Stimulated activated CD4-positive, alpha-beta T cell treated with anti-CD3 and anti-CD28 coated beads, Interleukin-2, amount 100 ng/mL, for 4 hours (primary cell): ENCODE measurements around the gene COL10A1.

Experiments used
- DNase-seq: peaks from one replicate; pipeline ENCODE4 v3.0.0-alpha.2; 2020; ENCODE audit warnings: low read depth

COL10A1 gene

DNA sequence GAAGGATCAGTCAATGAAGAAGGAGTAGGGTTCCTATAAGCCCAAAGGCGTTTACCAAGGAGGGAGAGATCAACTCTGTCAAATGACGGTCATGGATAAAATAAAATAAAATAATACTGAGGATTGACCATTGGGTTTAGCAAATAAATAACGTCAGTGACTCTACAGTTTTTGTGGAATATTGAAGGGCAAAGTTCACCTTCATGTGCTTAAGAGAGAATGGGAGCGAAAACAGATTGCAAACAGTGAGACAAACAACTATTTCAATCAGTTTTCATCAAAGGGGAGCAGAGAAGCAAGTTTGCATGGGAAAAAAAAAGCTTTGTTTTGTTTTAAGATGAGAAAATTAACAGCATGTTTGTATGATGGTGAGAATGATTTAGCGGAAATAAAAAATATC, 42.9 kb downstream of the COL10A1 start:
- no peak for DNase-seq

DNA sequence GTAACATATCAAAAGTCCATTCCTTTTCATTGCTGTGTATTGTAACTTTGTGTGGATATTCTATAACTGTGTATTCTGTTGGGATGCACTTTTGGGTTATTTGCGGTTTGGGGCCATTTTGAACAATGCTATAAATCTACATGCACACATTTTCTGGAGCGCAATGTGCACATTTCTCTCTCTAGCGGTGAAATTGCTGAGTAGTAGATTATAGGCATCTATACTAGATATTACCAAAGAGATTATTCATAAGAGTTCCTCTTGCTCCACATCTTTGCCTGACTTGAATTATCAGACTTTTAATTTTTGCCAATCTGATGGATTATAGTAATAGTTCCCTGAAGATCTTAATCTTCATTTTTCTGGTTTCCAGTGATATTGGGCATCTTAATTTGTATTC, 47.0 kb downstream of the COL10A1 start:
- DNase-seq = no peak

DNA sequence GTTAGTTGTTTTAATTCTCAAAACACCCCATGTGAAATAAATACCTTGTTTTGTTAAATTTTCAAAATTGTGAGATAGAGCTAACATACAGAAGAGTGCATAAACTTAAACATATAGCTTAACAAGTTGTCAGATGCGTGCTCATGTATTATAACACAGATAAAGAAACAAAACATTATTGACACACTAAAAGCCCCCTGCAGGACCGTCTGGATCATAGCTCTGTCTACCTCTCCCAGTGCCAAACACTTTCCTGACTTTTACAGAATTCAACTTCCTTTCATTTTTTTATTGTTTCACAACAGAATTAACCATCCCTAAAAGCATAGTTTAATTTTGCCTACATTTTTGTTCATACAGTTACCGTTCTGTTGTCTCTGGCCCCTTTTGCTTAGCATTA, 47.4 kb downstream of the COL10A1 start:
- no peak for DNase-seq

DNA sequence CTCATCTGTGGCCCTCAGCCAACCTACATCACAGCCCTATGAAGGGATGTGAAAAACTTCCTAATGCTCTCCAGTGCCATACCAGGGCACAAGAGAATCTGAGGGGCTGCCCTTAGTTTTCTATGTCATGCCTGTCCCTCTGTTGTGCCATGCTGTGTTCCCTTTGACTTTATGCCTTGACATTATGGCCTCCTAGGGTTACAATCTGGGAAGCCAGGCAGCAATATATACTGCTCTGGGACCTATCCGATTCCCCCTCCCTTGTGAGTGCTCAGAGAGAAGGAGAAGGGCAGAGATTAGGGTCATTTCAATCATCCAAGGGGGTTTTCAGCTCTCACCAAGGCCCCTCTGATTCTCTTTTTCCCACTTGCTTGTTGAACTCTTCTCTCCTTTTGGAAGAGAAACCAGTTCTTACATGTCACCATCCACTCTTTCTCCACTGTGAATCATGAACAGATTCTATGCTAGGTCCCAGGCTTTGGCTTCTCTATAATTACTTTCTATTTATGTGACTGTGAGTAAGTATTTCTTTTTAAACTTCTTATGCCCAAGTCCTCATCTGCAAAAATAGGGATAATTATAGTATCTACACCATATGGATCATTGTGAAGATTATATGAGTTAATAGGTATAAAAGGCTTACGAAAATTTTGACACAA, 51.1 kb downstream of the COL10A1 start:
- DNase-seq = no peak

DNA sequence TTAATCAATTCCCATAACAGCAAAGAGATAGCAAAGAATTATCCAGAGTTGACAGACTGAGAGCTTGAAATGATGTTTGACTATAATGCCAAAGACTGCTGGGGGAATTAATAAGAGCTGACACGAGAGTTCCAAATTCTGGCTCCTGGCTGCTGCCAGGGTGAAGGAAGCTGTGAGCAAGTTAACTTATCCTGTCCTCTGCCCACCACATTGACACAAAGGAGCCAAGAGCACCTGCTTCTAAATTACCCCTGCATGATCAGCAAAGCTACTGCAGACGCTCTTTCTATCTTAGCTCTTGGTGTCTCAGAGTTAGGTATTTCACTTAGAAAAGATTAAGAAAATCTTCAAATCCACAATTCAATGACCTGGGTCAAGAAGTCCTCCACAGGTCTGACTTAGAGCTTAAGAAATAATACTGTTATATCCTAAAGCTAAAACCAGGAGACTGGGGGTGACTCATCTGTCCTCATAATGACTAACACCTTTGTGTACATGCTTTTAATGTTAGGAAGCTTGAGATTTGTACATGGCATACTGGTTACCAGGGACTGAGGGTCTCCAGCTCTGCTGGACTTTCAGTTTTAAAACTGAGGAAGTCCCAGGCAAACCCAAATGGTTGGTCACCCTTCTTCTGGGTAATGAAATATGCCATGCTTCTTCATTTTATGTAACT, 52.0 kb downstream of the COL10A1 start:
- DNase-seq = no peak

DNA sequence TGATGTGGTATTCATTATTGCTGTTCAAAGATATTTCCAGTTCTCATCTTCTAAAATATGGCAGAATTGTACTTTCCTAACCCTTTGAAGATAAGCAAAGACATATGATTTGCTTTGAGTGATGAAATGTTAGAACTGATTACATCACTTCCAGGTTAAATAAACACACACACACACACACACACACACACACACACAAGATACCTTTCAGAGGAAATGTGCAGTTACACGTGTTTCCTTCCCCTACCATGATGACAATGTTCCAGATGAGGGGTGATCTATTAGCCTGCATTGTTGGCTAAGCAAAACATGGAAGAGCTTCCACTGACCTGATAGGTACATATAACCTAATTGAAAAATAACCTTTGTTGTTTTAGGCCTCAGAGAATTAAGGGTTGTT, 53.6 kb downstream of the COL10A1 start:
- no peak for DNase-seq

DNA sequence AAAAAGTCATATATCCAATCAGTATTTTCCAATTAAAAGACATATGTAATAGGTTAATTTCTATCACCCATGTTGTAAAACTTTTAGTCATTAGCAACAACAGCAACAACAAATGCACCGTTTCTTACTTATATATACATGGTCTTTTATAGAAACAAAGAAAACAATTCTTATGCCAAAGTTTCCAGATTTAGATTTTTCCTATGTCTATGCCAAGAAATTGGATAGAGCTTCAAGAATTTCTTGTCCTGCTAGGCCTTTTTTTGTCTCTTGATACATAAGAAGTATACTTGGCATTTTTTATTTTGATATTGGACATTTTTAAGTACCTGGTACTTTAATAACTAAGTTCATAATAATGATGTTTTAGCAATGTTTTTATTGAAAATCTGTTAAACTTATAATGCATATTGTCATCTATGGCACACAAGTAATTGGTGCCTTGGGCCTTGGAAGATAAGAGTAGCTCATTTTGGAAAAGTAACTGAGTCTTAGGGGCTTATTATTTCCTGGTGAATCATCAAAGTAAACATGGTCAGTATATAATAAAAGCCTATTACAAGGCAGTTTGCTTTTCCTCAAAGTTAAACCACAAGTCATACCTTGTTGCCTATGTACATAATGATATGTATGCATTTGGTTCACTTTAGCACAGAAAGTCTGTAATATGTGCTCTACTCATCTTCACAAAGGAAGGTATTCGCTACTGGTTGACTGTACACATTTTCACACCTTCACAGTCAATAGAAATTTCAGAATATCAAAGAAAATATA, 55.1 kb downstream of the COL10A1 start:
- DNase-seq = no peak

DNA sequence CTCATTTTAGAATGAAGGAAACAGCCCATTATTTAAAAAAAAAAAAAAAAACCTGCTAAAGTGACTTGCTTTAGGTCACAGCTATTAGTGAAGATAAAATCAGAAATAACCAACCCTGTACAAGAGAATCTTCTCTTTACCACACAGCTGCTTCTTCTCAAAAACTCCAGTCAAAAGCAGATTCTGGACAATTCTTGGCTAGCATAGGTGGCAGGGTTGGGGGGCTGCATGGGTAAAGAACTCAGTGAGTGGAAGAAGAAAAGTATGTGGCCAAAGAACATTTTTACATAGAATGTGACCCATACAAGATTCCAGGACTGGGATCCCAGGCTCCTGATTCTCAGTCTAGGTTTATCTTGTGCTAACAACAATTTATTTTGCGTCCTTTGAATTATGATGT, 55.8 kb downstream of the COL10A1 start:
- DNase-seq = no peak
